Glomerular endothelial cell (primary cell): ENCODE data around the gene ZNF684. TPM values are rescaled to one million over a fixed set of nuclear protein-coding genes. Genes with fewer than 3 reads are reported as not detected.

Source experiments
- DNase-seq: peaks from one replicate; pipeline ENCODE4 v3.0.0-alpha.2; 2011; ENCODE audit warnings: low read depth, low spot score; ENCODE audit errors: extremely low read depth
- total RNA-seq: library from RNA; depleted of rRNA; stranded (reverse); fragments of >200 nt; gene quantifications from 2 replicates; pipeline ENCODE4 v1.2.3, GENCODE V29; 2015

Gene ZNF684
- total RNA-seq, 1 donor from 2014 or later, result 2.0 TPM

DNA sequence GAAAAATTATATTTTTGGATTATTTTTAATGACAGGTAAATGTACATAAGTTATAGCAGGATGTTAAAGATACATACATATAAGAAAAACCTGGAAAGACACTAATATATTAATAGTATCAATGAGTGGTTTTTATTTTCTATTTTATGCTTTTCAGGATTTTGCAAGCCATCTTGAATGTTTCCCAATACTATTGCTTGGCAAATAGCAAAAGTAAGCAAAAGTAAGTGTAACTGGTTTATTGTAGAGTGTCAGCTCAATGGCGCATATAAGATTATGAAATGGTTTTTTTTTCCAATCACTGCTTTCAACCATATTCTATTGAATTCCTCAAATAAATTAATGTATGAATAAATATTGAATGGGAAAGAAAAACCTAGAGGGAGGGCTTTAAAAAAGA lies 36.4 kb downstream of the ZNF684 start:
- no peak for DNase-seq

DNA sequence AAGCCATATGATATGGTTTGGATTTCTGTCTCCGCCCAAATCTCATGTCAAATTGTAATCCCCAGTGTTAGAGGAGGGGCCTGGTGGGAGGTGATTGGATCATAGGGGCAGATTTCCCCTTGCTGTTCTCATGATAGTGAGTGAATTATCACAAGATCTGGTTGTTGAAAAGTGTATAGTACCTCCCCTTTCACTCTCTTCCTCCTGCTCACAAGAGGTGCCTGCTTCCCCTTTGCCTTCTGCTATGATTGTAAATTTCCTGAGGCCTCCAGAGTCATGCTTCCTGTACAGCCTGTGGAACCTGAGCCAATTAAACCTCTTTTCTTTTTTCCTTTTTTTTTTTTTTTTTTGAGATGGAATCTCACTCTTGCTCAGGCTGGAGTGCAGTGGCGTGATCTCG lies 43.4 kb downstream of the ZNF684 start:
- peak; percentile 73 for DNase-seq

- DNase-seq, result no peak
These were observed 43.9 kb downstream of the ZNF684 start for GRCh38 chr1:40575336-40575735.

GRCh38 chr1:40582116-40582515 lies 50.7 kb downstream of the ZNF684 start:
- no peak for DNase-seq

DNA sequence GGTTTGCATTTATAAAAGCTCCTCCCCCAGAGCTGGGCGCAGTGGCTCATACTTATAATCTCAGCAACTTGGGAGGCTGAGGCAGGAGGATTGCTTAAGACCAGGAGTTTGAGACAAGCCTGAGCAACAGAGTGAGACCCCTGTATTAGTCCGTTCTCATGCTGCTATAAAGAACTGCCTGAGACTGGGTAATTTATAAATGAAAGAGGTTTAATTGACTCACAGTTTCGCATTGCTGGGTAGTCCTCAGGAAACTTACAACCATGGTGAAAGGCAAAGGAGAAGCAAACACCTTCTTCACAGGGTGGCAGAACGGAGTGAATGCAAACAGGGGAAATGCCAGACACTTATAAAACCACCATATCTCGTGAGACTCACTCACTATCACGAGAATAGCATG lies 52.5 kb downstream of the ZNF684 start:
- no peak for DNase-seq

DNA sequence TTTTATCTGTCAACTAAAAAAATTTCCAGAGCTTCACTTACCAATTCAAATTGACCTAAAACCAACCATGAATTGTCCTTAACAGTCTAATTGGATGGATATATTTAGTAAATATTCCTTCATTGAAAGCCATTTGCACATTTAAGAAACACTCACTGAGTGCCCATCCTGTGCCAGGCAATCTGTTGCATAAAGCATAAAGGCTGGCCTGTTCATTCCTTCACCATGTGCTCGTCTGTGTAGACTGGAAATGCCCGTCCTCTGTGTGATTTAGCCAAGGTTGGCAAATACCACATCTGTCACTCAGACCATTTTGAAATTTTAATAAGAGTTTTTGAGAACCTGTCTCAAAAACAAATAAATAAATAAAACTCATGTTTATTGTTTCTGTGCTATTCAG lies 57.1 kb downstream of the ZNF684 start:
- DNase-seq, result no peak

GRCh38 chr1:40592107-40592803 lies 60.8 kb downstream of the ZNF684 start:
- no peak for DNase-seq

DNA sequence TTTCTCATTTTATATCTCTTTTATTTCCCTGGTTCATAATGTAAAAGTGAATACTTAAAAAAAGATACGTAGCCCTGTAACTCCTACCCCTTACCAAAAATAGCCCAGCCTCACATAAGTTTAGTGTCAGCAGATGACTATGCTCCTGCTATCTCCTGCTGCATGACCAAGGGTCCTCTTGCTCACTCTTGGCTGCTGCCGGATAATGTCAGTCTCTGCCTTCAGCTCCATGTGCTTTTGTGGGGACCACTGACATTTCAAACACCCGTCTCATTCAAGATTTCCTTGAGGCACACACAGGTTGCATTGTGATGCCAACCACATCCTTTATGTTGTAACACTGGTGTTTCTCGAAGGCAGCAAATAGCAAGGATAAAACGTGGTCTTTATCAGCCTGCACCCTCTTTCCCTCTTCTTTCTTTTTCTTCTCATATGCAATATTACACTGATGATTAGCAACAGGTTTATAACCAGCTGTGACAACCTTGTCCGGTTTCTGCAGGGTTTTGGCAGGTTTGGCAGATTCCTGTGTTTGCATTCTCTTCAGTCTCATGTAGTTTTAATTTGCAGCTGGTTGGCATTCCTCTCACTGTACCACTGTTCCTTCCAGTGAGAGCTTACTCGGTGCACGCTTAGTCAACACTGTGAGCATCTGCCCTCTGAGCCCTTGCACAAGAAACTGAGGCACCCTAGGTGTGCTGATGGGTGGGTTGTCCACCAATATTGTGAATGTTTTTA lies 62.2 kb downstream of the ZNF684 start:
- DNase-seq, result no peak

GRCh38 chr1:40594187-40594531 lies 62.7 kb downstream of the ZNF684 start:
- no peak for DNase-seq

DNA sequence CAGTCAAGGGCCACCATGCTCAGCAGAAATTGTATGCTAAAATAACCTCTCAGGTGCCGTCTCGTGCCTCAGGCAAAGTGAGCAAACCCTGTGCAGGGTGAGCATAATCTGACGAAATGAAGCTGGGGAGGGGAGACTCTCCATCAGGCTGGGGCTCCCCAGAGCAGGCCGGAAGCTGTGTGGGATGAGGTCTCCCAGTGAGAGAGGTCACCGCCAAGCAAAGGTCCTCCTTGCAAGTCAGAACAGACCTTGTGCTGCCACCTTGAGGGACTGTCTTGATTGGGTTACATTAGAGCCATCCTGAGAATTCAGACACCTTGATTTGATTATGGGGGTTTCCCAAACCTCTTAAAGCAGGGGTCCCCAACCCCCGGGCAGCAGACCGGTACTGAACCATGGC lies 64.2 kb downstream of the ZNF684 start:
- DNase-seq, result no peak

Other genes with a start within 250 kb of the ZNF684 start
- 0.12 and 1.1 TPM in 2 replicates for gene COL9A2, start 214.4 kb upstream of the ZNF684 start, total RNA-seq
- 9.5 and 13.6 TPM in 2 replicates for gene SMAP2, start 157.9 kb upstream of the ZNF684 start, total RNA-seq
- 1.6 and 3.5 TPM in 2 replicates for gene ZFP69B, start 81.2 kb upstream of the ZNF684 start, total RNA-seq
- gene ZFP69, start 54.3 kb upstream of the ZNF684 start, total RNA-seq, result 2.1 and 3.7 TPM in 2 replicates
- gene EXO5, start 22.9 kb upstream of the ZNF684 start, total RNA-seq, result 9.8 and 12.3 TPM in 2 replicates
- gene RIMS3, start 134.0 kb downstream of the ZNF684 start, total RNA-seq, result under 0.01 and 0.15 TPM in 2 replicates
- 32.5 and 37.2 TPM in 2 replicates for gene NFYC, start 160.1 kb downstream of the ZNF684 start, total RNA-seq